ENCODE data around the gene KSR1.
"Not testable (repeated sequence)": the region's sequence is repeated elsewhere in the genome, so short reads cannot be mapped to it uniquely, and the experiment has no call there.

Gene KSR1
- 2.5 to 66.5 (median 9.3) reads per million in 18 experiments for total RNA-seq

- DNase-seq: peak; percentile 63 to 73
These were observed at the start of gene KSR1 for GRCh38 chr17:27455914-27456680. KSR1 (plus strand) TSS chr17:27456448; CDS start chr17:27456644, 196 bp downstream.

- no peak for DNase-seq
These were observed 48.1 kb upstream of the KSR1 start for GRCh38 chr17:27407916-27408864.

GRCh38 chr17:27408891-27409290 lies 47.4 kb upstream of the KSR1 start:
- DNase-seq: peak in 1 of 2 donors; percentile 52

- not testable (repeated sequence) for DNase-seq
These were observed 44.1 kb upstream of the KSR1 start for GRCh38 chr17:27412158-27412557.

- peak; percentile 48 to 74 for DNase-seq
These were observed 42.9 kb upstream of the KSR1 start for GRCh38 chr17:27413315-27413714.

- DNase-seq: peak; percentile 56 to 72
These were observed 42.5 kb upstream of the KSR1 start for GRCh38 chr17:27413792-27414191.

GRCh38 chr17:27414271-27414670 lies 42.0 kb upstream of the KSR1 start:
- DNase-seq: peak; percentile 36 to 40

GRCh38 chr17:27414694-27415093 lies 41.6 kb upstream of the KSR1 start:
- no peak for DNase-seq

- no peak for DNase-seq
These were observed 41.0 kb upstream of the KSR1 start for GRCh38 chr17:27415120-27415795.

GRCh38 chr17:27417596-27418365 lies 38.5 kb upstream of the KSR1 start:
- DNase-seq: no peak

GRCh38 chr17:27418366-27418615 lies 38.0 kb upstream of the KSR1 start:
- no peak for DNase-seq

- no peak for DNase-seq
These were observed 37.1 kb upstream of the KSR1 start for GRCh38 chr17:27419156-27419555.

GRCh38 chr17:27420211-27420950 lies 35.9 kb upstream of the KSR1 start:
- no peak for DNase-seq

GRCh38 chr17:27421111-27421510 lies 35.1 kb upstream of the KSR1 start:
- DNase-seq: no peak

- not testable (repeated sequence) for DNase-seq
These were observed 34.6 kb upstream of the KSR1 start for GRCh38 chr17:27421626-27422025.

- no peak for DNase-seq
These were observed 33.6 kb upstream of the KSR1 start for GRCh38 chr17:27422601-27423000.

GRCh38 chr17:27423651-27424050 lies 32.6 kb upstream of the KSR1 start:
- no peak for DNase-seq

GRCh38 chr17:27424516-27424915 lies 31.7 kb upstream of the KSR1 start:
- no peak for DNase-seq

GRCh38 chr17:27424941-27425340 lies 31.3 kb upstream of the KSR1 start:
- DNase-seq: no peak

GRCh38 chr17:27425571-27425970 lies 30.7 kb upstream of the KSR1 start:
- DNase-seq: not testable (repeated sequence)

GRCh38 chr17:27425991-27426390 lies 30.3 kb upstream of the KSR1 start:
- no peak for DNase-seq

- DNase-seq: not testable (repeated sequence)
These were observed 29.8 kb upstream of the KSR1 start for GRCh38 chr17:27426471-27426870.
